B cell (primary cell): Measurements from ENCODE around the gene CEP112. TPM values are rescaled to one million over a fixed set of nuclear protein-coding genes. Genes with fewer than 3 reads are reported as not detected.

Experiments used
- ATAC-seq: fragments of 200-7000 bp; cut with Tn5 transposase; one replicate; pipeline ENCODE4 v1.10.0; 2021; ENCODE audit warnings: low read depth, mild to moderate bottlenecking, moderate number of reproducible peaks, moderate library complexity
- CTCF ChIA-PET: fragments of 350-600 bp; sonication (Branson Sonifier 250); formaldehyde crosslinking; loops from one replicate; lab custom pipeline; 2021; ENCODE audit warnings: antibody characterized with exemption, inconsistent platforms; lab: Charles Lee
- POLR2A ChIA-PET: fragments of 350-600 bp; sonication (Branson Sonifier 250); formaldehyde crosslinking; loops from one replicate; lab custom pipeline; 2021; ENCODE audit warnings: antibody characterized with exemption; lab: Charles Lee
- DNase-seq: peaks from one replicate; pipeline ENCODE4 v3.0.0; 2013
- H2AFZ ChIP-seq: 2 replicates; pipeline ENCODE4 v1.6.1; 2012; ENCODE audit warnings: mild to moderate bottlenecking, low read depth, low read length; ENCODE audit not compliant: insufficient read depth, poor library complexity, severe bottlenecking
- H3K27ac ChIP-seq, 2 donors: 1 replicate in 1 of 2; 2 replicates in 1 of 2; pipeline ENCODE4 v1.5.1; 2012 to 2013; ENCODE audit warnings: low read length in 2 of 2, mild to moderate bottlenecking in 2 of 2, moderate library complexity in 1 of 2
- H3K27me3 ChIP-seq, 4 experiments: fragments of 200-600 bp in 1 of 4; sonication (generic) in 1 of 4; replicated peaks in 1 of 4; 1 replicate in 2 of 4; 2 replicates in 2 of 4; pipeline versions ENCODE4 v1.6.1 to v1.7.0; 2013 to 2016; ENCODE audit warnings: low read length in 3 of 4, mild to moderate bottlenecking in 2 of 4, mixed read lengths in 1 of 4, moderate library complexity in 1 of 4; ENCODE audit not compliant: insufficient read depth in 4 of 4, control insufficient read depth in 3 of 4; ENCODE audit errors: control extremely low read depth in 1 of 4
- H3K36me3 ChIP-seq, 2 experiments: replicated peaks in 1 of 2; 1 replicate in 1 of 2; 2 replicates in 1 of 2; pipeline versions ENCODE4 v1.6.1 to v1.7.1; 2013; ENCODE audit warnings: low read length in 1 of 2; ENCODE audit not compliant: insufficient read depth in 2 of 2, control insufficient read depth in 1 of 2; ENCODE audit errors: control extremely low read depth in 1 of 2, extremely low read depth in 1 of 2
- H3K4me1 ChIP-seq, 2 donors: fragments of 200-600 bp in 1 of 2; sonication (generic) in 1 of 2; 1 replicate in 1 of 2; 2 replicates in 1 of 2; pipeline versions ENCODE4 v1.5.1 to v1.6.1; 2013 to 2017; ENCODE audit warnings: low read length in 2 of 2; ENCODE audit not compliant: control insufficient read depth in 2 of 2, insufficient read depth in 2 of 2
- H3K4me2 ChIP-seq: replicated peaks from 2 replicates; pipeline ENCODE3; 2012; ENCODE audit warnings: mild to moderate bottlenecking, low read depth, low read length; ENCODE audit not compliant: poor library complexity, severe bottlenecking
- H3K4me3 ChIP-seq, 5 experiments: fragments of 200-600 bp in 1 of 5; sonication (generic) in 1 of 5; 1 replicate in 3 of 5; 2 replicates in 2 of 5; pipeline versions ENCODE4 v1.5.1 to v1.7.0; 2011 to 2016; ENCODE audit warnings: low read length in 4 of 5, mild to moderate bottlenecking in 4 of 5, low read depth in 2 of 5, control low read depth in 1 of 5, moderate library complexity in 1 of 5; ENCODE audit not compliant: insufficient read depth in 1 of 5; ENCODE audit errors: control extremely low read depth in 1 of 5, extremely low read depth in 1 of 5
- H3K79me2 ChIP-seq: fragments of 200-600 bp; sonication (generic); one replicate; pipeline ENCODE4 v1.6.0; 2016; ENCODE audit warnings: low read length; ENCODE audit not compliant: control insufficient read depth, insufficient read depth
- H3K9ac ChIP-seq: fragments of 200-600 bp; sonication (generic); 2 replicates; pipeline ENCODE4 v1.6.1; 2017; ENCODE audit warnings: mild to moderate bottlenecking, low read length, moderate library complexity
- H3K9me3 ChIP-seq, 3 donors: one replicate each; pipeline versions ENCODE4 v1.6.1 to v1.7.1; 2013; ENCODE audit warnings: low read length in 2 of 3; ENCODE audit not compliant: control insufficient read depth in 2 of 3, insufficient read depth in 1 of 3; ENCODE audit errors: control extremely low read depth in 1 of 3
- H4K20me1 ChIP-seq: 2 replicates; pipeline ENCODE4 v1.6.0; 2012; ENCODE audit warnings: mild to moderate bottlenecking, low read length; ENCODE audit not compliant: insufficient read depth, control insufficient read depth, poor library complexity, severe bottlenecking
- H3K27ac Mint-ChIP-seq: one replicate; pipeline ENCODE4 v1.8.0; 2021; ENCODE audit warnings: mixed read lengths
- H3K27me3 Mint-ChIP-seq: one replicate; pipeline ENCODE4 v1.8.0; 2021; ENCODE audit warnings: mixed read lengths
- H3K4me1 Mint-ChIP-seq: one replicate; pipeline ENCODE4 v1.8.0; 2021; ENCODE audit warnings: mixed read lengths
- H3K4me3 Mint-ChIP-seq: one replicate; pipeline ENCODE4 v1.8.0; 2021; ENCODE audit warnings: mixed read lengths
- H3K9me3 Mint-ChIP-seq: one replicate; pipeline ENCODE4 v1.8.0; 2022; ENCODE audit warnings: mixed read lengths; ENCODE audit not compliant: insufficient read depth
- EZH2 ChIP-seq: IDR thresholded peaks from 2 replicates; pipeline ENCODE4 v1.6.1; 2012; ENCODE audit warnings: borderline replicate concordance, low read depth, mild to moderate bottlenecking, moderate library complexity, low read length; ENCODE audit not compliant: insufficient read depth, poor library complexity, severe bottlenecking
- WGBS: methylation state at CpG from one replicate; pipeline ENCODE4 v1.1.5; 2013; ENCODE audit warnings: missing lambda C conversion rate; ENCODE audit not compliant: insufficient coverage; 5-methylcytosine and 5-hydroxymethylcytosine counted together
- intact Hi-C: fragments of 100-400 bp; cut with micrococcal nuclease; formaldehyde crosslinking; loops from one replicate; pipeline ENCODE4 v1.10.0; 2022
- polyA plus RNA-seq: library from polyadenylated mRNA; depleted of rRNA; stranded (reverse); fragments of >200 nt; gene quantifications from 2 replicates; pipeline ENCODE4 v1.2.3, GENCODE V29; 2012
- total RNA-seq, 2 donors: library from RNA; stranded (reverse); fragments of 120-200 nt in 1 of 2; gene quantifications; 1 replicate in 1 of 2; 2 replicates in 1 of 2; pipeline versions ENCODE4 v1.2.3 to v1.2.4, GENCODE V29; 2013 to 2022
- TF ChIP-seq, protein P1 (sequence below): fragments of 200-600 bp; IDR thresholded peaks from one replicate; pipeline ENCODE4 v1.8.0; 2022; ENCODE audit warnings: antibody characterized with exemption, mild to moderate bottlenecking

Gene CEP112
- total and polyA plus RNA-seq, 2 donors (not counting 1 experiment from before 2014, with no cell fraction given) = 0.57 to 4.6 TPM

- no peak overlapping the region for H3K27ac ChIP-seq
- no peak overlapping the region for H3K4me3 ChIP-seq
- Mint-ChIP-seq H3K4me1 (no peaks in the 10 kb centered on the region), H3K27ac (no peak overlapping the region), H3K9me3 (no peaks in the 10 kb centered on the region), H3K4me3 (no peak overlapping the region), H3K27me3 (peaks cover 2% of the 10 kb centered on the region)
- H2AFZ ChIP-seq = no peak overlapping the region
- H3K4me2 ChIP-seq = no peak overlapping the region
- H4K20me1 ChIP-seq = no peaks in the 10 kb centered on the region
- no peak for DNase-seq
- no peaks in the 10 kb centered on the region for H3K27me3 ChIP-seq
- no peaks in the 10 kb centered on the region for H3K9me3 ChIP-seq
- POLR2A ChIA-PET = no interaction called here
- intact Hi-C loops = no loop called here
- no peak overlapping the region for H3K9ac ChIP-seq
- CTCF ChIA-PET = interaction anchor here (0.6 kb wide), 1 partner anchor 9 kb away, joined by 3 read pairs; no protein-coding TSS in a partner anchor
- ATAC-seq = no peak
- H3K36me3 ChIP-seq = no peaks in the 10 kb centered on the region
- no peaks in the 10 kb centered on the region for H3K4me1 ChIP-seq
- no peaks in the 10 kb centered on the region for H3K79me2 ChIP-seq
- TF ChIP-seq, protein P1, sequence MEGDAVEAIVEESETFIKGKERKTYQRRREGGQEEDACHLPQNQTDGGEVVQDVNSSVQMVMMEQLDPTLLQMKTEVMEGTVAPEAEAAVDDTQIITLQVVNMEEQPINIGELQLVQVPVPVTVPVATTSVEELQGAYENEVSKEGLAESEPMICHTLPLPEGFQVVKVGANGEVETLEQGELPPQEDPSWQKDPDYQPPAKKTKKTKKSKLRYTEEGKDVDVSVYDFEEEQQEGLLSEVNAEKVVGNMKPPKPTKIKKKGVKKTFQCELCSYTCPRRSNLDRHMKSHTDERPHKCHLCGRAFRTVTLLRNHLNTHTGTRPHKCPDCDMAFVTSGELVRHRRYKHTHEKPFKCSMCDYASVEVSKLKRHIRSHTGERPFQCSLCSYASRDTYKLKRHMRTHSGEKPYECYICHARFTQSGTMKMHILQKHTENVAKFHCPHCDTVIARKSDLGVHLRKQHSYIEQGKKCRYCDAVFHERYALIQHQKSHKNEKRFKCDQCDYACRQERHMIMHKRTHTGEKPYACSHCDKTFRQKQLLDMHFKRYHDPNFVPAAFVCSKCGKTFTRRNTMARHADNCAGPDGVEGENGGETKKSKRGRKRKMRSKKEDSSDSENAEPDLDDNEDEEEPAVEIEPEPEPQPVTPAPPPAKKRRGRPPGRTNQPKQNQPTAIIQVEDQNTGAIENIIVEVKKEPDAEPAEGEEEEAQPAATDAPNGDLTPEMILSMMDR = no peak
- no peak for TF ChIP-seq EZH2
- 100% methylated on average over 1 of the region's 2 CpGs for WGBS
These were observed 561.4 kb downstream of the CEP112 start for GRCh38 chr17:65630502-65630901.

GRCh38 chr17:65629234-65629690 lies 562.7 kb downstream of the CEP112 start:
- ATAC-seq = no peak
- no peaks in the 10 kb centered on the region for H3K27me3 ChIP-seq
- no peaks in the 10 kb centered on the region for H3K4me1 Mint-ChIP-seq
- CTCF ChIA-PET = no interaction called here
- no peak overlapping the region for H3K9ac ChIP-seq
- no peaks in the 10 kb centered on the region for H3K79me2 ChIP-seq
- no peaks in the 10 kb centered on the region for H3K36me3 ChIP-seq
- POLR2A ChIA-PET = no interaction called here
- H3K27me3 Mint-ChIP-seq = peaks cover 2% of the 10 kb centered on the region
- H3K9me3 ChIP-seq = no peaks in the 10 kb centered on the region
- H3K27ac Mint-ChIP-seq = no peak overlapping the region
- no peaks in the 10 kb centered on the region for H3K9me3 Mint-ChIP-seq
- no peak for TF ChIP-seq EZH2
- H3K4me3 ChIP-seq = no peak overlapping the region
- H2AFZ ChIP-seq = no peak overlapping the region
- H3K4me2 ChIP-seq = no peak overlapping the region
- 100% methylated on average over 1 of the region's 5 CpGs for WGBS
- intact Hi-C loops = no loop called here
- no peaks in the 10 kb centered on the region for H4K20me1 ChIP-seq
- no peak overlapping the region for H3K4me3 Mint-ChIP-seq
- no peak overlapping the region for H3K27ac ChIP-seq
- no peaks in the 10 kb centered on the region for H3K4me1 ChIP-seq
- no peak for DNase-seq
